GM18907 (cell line): Measurements from ENCODE around the gene ULK2.

ENCODE experiments used
- ATAC-seq: cut with Tn5 transposase; IDR thresholded peaks from one replicate; pipeline ENCODE4 v1.9.1; 2021; ENCODE audit warnings: mild to moderate bottlenecking, moderate library complexity; ENCODE audit not compliant: unreplicated experiment

ULK2 gene

DNA sequence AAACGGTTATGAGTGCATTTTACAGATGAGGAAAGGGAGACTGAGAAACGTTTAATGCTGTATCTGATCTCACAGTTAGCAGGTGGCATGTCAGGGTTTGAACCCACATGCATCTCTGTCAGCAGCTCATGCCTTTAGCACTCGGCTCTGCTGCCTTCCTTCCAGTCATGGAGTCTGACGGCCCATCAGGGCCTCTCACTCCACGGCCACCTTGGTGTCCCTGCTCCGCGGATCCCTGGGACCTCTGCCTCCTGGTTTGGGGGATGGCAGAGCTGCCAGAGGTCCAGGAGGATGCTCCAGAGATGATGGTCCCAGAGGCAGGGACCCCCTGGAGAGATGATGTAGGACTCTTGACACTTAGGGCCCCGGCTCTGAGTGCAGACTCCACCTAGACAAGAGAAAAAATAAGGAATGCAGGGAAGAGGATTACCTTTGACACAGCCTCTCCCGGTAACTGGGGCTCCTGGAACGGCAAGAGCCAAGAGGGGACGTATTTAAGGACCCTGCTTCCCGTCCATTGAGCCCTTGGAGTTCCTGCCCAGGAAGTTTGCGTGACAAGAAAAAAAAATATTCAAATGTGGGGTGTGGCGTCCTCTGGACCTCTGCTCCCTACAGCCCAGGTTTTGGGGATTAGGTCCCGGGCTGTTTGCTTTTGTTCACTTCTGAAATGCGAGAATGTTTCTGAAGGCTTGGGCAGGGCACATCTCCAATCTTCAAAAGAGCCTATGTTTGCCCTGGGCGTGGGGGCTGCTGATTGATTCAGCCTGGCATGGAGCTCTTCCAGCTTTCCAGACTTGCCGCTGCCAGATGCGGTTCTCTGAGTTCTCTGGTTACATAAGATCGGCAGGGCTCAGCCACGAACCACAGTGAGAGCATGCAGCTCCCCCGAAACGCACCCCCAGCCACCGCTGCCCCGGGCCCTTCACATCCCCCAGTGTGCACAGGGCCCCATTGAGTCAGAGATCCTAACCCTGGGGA, 119.6 kb downstream of the ULK2 start, which contains the start of gene ALDH3A1:
ALDH3A1 (minus strand) TSS at position 470 of the 978 bp plus-strand sequence. CDS start 3,169 bp downstream, outside the sequence.
- ATAC-seq: no peak

DNA sequence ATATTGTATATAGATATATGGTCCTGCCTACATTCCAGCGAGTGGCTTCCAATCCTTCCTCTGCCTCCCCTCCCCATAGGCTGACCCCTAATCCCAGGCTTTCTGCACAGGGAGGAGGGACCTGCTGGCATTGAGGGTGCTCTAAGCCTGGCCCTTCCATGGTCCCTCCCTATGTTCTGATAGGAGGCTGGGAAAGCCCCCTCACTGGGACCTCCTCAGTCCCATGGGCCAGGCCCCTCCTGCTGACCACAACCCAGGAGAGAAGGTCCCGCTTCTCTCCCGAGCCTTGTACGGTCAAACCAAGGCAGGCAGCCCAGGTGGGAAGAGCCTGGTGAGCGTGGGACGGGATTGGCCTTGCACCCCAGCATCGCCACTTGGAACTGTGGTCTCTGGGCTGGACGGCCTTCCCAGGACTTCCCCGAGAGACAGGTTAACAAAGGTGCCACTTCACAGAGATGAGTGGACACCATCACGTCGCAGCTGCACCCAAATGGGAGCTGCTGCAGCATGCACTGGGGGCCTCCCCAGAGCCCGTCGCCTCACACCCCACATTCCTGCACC, 120.5 kb downstream of the ULK2 start:
- ATAC-seq: no peak

DNA sequence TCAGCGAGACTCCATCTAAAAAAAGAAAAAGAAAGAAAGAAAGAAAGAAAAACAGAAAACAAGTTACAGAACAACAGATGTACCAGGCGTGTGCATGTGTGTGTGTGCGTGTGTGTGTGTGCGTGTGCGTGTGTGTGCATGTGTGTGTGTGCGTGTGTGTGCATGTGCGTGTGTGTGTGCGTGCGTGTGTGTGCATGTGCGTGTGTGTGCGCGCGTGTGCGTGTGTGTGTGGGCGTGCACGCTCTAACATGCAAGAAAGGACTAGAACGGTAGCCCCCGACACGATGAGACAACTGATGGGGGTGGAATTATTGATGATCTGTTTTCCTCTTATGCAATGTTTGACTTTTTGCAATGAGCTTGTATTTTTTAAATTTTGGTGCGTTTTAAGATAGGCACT, 121.2 kb downstream of the ULK2 start:
- no peak for ATAC-seq

DNA sequence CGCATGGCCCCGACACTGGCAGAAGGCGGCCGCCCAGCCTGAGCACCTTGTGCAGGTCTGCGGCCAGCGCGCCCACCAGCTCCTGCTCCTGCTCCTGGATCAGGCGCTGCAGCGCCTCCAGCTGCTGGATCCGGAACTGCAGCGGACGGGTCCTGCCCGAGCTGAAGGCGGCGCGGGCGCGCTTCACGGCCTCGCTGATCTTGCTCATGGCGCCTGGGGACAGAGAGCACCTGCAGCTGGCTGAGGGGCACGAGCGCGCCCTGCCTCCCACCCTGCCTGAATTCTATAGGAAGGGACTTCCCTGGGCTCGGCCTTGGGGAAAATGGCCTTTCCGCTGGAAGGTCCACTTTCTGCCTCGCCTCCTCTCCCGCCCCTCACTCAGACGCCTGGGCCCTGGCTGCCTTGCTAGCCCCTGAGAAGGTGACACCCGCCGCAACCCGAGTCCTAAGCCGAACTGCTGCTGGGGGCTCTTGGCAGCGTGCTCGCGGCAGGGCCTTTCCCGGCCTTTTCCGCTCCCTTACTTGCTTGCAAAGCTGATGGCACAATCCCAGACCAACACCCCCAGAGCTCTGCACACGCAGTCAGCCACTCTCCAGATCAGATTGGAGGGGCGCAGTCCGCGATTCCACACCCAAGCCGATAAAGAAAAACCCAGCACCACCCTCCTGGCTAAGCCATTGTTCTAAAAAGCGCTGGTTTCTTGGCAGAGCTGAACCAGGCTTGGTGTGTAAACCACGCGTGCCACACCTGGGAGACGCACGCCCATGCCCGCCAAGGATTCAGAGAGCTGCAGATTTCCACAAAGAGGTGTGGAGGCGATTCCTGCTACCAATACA, 122.6 kb downstream of the ULK2 start:
- peak; percentile 46 for ATAC-seq

DNA sequence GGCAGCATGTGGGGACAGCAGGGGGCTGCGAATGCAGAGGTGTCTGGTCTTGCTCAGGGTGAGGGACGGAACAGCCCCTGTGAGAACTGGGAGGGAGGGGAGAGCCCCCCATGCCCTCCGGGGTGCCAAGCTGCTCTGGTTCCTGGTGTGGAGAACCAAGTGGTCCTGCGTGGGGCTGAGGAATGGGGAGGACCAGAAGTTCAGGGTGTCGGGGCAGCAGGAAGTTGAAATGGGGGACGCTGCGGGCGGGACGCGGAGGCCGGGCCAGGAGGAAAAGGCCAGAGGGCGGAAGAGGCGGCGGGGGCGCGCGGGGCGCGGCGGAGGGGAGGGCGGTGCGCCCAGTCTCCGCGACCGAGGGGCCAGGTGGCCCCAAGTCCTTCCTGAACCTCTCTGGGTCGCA, 123.2 kb downstream of the ULK2 start:
- no peak for ATAC-seq

DNA sequence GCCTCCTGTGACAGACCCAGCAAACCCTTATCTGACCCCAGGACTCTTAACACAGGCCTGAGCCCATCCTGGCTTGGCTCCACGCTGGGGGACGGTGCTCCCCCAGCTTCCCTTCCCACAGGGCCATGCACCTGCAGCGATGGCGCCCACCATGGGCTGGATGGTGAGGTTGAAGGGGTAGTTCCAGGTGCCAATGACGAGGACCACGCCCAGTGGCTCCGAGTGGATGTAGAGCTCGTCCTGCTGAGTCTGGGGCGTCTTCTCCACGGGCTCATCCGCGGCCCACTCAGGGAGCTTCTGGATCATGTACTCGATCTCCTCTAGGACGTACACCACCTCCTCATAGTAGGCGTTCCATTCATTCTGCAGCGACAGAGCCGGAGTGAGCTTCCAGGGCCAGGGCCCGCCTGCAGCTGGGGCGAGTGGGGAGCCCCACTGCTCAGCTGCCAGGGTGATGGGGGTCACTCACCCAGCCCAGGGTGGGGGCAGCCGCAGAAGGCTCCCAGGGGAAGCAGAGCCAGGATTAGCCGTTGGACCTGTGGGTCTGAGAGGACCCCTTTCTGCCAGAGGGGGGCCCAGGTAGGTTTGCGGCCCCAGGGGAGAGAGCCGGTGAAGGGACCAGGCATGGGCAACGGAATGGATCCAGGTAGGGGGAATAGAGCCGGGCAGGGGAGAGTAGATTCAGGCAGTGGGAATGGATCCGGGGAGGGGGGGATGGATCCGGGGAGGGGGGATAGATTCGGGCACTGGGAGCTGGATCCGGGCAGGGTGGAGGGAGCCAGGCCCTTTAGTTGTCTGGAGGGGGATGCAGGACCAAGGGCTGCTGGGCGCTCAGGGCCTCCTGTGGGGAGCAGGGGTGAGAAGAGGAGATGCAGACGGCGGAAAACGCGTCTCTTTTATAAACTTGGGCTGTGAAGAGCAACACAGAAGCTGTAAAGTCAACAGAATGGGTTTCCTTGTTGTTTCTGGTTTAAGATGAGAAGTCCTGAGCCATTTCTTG, 124.3 kb downstream of the ULK2 start:
- ATAC-seq: no peak

DNA sequence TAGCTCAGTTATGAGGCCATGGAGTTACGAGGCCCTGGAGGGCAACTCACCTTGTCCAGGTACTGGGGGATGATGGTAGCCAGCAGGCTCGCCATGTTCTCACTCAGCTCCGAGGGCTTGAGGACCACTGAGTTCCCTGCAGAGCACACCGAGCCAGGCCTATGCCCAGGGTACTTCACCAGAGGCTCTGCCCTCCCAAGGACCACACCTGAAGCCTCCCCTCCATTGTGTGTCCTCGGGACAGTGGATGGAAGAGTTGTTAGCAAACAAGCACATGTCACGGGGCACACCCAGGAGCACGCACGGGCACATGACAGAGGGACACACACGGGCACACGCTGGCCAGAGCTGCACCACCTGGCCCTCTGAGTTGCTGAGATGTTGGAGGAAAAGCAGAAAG, 125.2 kb downstream of the ULK2 start:
- no peak for ATAC-seq

DNA sequence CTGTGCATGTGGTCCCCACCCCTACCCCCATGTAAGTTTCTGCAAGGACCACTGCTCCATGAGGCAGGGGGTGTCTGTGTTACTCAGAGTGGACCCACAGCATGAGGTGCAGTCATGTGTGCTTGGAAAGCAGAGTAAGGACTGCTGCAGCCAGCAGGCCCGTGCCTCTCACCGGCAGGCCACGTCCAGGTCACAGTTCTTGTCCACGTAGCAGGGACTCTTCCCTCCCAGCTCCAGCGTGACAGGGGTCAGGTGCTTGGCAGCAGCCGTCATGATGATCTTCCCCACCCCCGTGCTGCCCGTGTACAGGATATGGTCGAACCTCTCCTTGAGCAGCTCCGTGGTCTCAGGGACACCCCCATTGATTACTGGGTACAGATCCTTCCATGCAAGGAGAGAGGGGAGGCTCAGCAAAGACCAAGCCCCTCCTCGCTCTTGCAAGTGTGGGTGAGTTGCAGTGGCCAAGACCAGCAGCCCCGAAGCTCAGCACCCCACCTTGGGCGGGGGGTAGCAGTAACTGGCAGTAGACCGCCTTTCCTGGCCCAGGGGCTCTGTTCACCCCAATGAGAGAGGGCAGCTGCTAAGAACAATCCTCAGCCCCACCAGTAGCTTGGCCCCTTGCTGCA, 125.8 kb downstream of the ULK2 start:
- no peak for ATAC-seq

DNA sequence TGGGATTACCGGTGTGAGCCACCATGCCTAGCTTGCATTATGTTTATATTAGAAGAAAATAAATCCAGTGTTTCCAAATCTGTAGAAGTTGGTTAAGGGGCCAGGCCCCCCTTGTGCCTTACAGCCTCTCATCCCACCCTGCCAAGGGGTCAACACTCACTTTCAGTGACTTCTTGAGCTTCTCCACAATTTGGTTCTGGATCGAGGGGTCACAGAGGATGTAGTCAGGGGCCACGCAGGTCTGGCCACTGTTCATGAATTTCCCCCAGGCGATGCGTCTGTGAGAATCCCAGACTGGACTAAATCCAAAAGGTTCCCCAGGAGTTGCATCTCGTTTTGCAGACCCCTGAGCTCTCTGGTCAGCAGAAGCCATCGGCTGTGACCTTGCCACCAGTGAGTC, 126.8 kb downstream of the ULK2 start:
- ATAC-seq: no peak

DNA sequence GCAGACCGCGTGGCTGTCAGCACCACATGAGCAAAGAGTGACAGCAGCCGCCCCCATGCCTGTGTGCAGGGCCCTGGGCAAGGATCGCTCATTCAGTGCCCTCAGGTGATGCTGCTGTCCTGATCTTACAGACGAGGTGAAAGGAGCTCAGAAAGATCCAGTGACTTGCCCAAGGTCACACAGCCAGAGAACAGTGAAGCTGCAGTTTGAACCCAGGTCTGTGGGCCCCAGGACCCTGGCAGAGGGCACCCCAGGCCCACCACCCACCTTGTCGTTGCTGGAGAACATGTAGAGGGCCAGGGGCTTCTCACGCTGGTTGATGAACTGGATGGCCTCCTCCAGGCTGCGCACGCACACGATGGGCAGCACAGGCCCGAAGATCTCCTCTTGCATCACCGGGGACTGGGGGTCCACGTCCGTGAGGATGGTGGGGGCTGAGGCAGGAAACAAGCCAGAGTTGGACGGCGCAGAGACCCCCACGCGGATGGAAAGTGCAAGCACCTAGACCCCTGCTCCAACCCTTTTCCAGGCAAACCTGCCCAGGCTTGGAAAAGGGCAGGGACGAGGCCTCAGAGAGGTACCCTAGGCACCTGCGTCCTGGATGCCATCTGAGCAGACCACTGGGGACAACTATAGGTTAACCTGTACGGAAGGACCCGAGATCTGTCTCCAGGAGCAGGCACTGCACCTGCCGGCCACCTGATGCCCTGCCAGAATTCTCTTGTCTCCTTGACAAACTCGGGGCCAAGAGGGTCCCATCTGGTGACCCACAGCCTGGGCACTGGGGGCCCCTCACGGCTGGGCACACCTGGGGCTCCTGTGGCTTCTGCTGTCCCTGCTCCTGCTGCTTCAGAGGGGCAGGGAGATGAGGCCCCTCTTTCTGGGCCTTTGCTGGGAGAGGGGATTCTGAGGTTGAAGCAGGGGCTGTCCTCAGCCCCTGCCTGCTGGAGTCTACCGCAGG, 128.2 kb downstream of the ULK2 start:
- no peak for ATAC-seq

DNA sequence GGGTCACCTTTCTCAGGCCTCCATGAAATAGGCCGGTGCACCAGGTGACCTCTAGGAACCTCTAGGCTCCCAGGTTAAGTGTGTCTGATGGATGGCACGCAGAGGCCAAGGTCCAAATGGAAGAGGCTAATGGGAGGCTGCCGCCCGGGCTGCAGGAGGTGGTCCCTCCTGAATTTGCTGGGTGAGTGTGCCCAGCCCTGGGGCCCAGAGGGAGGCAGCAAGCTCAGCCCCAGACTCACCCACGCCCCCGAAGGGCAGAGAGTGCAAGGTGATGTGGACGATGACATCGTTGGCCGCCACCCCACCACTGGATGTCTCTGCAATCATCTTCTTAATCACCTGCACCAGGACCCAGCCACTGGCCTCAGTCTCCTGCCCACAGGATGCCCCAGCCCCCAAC, 129.0 kb downstream of the ULK2 start:
- ATAC-seq: no peak

DNA sequence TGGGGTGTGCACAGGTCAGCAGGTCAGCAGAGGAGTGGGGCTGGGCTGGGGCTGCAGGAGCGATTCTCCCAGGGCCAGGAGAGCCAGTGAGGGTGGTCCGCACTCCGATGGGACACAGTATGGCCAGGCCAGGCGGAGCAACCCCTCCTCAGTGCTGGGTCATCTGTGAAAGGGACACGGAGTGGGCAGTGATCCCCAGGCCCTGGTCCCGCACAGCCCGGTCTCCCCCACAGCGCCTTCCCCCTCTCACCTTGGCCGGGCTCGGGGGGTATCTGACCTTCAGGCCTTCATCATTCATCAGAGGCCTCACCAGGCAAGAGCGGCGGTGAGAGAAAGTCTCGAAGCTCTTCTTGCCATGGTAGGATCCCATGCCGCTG, 129.7 kb downstream of the ULK2 start:
- no peak for ATAC-seq

DNA sequence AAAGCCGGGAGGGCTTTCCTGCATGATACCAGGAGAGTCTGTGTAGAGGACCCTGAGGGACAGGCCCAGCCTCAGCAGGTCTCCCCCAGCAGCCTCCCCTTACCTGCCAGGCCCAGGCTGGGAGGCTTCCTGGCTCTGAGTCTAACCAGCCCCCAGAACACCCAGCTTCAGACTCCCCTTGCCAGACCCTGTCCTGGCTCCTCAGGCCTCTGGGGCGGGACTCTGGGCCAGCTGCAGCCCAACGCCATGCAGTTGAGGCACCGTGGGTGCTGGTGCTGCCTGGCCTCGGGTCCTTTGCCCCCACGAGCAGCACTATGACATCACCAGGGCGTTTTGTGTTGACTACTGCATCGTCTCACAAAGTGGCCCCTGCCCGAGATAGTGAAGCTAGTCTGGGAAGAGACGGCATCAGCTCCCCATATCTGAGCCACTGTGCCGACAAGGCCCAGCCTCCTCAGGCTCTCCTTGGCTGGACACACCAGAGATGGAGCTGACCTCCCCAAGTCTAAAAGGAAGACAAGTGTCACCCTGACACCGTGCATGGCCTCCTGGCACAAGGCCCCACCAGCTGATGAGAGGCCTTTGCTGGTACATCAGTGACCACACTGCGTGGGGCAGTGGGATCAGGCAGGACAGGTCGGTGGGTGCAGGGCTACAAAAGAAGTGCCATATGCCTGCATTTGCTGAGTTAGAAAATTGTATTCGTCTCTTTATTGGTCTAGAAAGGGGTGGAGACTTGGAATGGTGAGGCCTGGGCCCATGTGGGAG, 130.2 kb downstream of the ULK2 start:
- no peak for ATAC-seq

DNA sequence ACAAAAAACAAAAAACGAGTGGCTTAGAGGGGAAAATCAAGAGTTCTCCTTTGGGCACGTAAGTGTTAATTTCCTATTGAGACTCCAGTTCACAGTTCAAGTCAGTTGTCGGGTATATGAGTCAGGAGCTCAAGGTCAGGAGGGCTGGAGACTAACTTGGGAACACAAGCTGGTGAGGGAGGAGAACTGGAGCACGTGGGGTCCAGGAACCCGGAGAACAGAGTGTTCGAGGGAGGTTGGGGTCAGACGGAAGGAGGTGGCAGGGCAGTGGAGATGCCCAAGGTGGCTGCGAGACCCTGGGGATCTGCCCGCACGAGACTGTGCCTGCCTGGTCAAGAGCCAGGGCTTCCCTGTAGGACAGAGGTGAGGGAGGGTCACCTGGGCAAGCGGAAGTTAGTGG, 131.7 kb downstream of the ULK2 start:
- no peak for ATAC-seq

DNA sequence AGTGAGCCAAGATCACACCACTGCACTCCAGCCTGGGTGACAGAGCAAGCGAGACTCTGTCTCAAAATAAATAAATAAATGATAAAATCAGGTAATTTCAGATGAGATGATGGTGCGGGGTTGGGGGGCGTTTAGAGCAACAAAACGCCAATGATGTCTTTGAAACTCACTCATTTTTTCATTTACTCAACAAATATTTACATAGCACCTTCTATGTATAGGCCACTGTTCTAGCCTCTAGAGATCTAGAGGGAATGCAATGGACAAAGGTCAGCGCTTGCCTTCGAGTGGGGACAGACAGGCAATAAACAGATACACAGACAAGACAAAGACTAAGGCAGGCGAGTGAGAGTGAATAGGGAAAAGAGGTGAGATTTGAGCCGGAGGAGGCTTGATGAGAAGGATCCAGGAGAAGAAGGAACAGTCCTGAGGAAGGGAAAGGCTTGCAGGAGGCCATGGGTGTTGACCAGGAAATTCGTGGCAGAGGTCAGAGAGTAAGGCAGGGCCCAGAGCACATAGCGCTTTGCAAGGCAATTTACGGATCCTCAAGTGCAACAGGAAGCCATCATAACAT, 133.7 kb downstream of the ULK2 start:
- ATAC-seq: no peak

DNA sequence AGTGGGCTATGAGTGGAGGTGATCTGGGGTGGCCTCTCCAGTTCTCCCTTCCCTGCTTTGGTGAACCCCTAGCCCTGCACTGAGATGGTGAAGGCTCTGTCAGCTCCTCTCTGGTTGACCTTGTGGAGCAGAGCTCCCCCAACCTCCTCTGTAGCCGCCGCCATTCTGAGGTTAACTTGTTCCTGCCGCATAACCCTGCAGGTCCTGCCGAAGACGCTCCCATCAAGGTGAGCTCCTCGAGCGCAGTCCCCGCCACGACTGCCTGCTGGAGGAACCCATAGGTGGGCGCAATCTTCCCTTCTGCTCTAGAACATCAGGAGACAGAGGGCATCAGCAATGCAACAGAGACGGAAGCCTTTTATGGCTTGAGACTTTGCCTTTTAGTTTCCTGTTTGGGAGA, 136.1 kb downstream of the ULK2 start:
- ATAC-seq: no peak

DNA sequence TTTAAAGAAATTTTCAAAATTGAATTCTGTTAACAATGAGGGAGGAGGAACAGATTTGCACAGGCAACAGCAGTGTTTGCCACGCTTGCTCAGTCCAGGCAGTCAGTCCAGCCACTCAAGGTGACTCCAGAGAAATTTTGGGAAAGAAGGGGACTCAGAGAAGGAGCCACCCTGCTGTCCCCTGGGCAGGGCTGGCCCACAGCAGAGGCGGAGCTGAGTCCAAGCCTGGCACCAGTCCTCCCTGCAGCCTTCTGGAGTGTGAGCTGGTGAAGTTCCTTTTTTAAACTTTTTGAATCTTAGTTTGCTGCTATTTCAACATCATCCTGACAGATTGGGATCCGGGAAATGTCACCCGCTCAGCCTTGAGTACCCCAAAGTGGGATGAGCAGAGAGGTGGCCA, 136.9 kb downstream of the ULK2 start:
- ATAC-seq: no peak

DNA sequence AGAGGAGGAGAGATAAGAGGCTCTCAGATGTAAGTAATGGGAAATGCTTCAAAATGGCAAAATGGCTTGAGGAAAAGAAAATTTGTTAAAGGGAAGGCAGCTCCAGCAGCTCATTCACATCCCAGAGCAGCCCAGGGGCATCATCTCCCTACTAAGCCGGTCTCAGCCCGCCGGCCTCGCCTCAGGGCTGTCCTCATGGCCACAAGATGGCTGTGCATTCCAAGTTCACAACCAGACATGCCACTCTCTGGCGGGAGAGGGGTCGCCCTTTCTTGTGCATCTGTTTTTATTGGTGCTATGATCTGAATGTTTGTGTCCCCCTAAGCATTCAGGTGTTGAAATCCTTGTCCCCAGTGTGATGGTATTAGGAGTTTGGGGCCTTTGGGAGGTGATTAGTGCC, 137.8 kb downstream of the ULK2 start:
- ATAC-seq: no peak
